ENCODE data around the gene SEC23A. TPM values are rescaled to one million over a fixed set of nuclear protein-coding genes. Genes with fewer than 3 reads are reported as not detected.
"Not testable (repeated sequence)": the region's sequence is repeated elsewhere in the genome, so short reads cannot be mapped to it uniquely, and the experiment has no call there.

SEC23A gene
- total RNA-seq, 1 experiment from 2014 or later: 62.9 TPM

DNA sequence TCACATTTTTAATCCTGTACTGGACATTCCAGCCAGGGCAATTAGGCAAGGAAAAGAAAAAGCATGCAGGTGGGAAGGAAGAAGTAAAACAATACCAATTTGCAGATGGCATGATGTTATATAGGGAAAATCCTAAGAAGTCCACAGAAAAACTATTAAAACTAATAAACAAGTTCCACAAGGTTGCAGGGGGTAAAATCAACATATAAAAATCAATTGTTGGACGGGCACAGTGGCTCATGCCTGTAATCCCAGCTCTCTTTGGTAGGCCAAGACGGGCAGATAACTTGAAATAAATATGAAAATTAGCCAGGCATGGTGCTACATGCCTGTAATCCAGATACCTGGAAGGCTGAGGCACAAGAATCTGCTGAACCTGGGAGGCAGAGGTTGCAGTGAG is 31.9 kb downstream of the SEC23A start (continued):
- TF ChIP-seq ZNF396 (CRISPR knock-in tag; IDR thresholded peaks at IDR 0.05; ENCODE audit: borderline replicate concordance) (no peak), ZMAT4 (CRISPR knock-in tag; IDR thresholded peaks at IDR 0.05) (no peak), CBFB (CRISPR knock-in tag; IDR thresholded peaks at IDR 0.05; ENCODE audit: low read depth) (no peak), NR1H2 (CRISPR knock-in tag; IDR thresholded peaks at IDR 0.05) (no peak)
- TF ChIP-seq, protein P1, sequence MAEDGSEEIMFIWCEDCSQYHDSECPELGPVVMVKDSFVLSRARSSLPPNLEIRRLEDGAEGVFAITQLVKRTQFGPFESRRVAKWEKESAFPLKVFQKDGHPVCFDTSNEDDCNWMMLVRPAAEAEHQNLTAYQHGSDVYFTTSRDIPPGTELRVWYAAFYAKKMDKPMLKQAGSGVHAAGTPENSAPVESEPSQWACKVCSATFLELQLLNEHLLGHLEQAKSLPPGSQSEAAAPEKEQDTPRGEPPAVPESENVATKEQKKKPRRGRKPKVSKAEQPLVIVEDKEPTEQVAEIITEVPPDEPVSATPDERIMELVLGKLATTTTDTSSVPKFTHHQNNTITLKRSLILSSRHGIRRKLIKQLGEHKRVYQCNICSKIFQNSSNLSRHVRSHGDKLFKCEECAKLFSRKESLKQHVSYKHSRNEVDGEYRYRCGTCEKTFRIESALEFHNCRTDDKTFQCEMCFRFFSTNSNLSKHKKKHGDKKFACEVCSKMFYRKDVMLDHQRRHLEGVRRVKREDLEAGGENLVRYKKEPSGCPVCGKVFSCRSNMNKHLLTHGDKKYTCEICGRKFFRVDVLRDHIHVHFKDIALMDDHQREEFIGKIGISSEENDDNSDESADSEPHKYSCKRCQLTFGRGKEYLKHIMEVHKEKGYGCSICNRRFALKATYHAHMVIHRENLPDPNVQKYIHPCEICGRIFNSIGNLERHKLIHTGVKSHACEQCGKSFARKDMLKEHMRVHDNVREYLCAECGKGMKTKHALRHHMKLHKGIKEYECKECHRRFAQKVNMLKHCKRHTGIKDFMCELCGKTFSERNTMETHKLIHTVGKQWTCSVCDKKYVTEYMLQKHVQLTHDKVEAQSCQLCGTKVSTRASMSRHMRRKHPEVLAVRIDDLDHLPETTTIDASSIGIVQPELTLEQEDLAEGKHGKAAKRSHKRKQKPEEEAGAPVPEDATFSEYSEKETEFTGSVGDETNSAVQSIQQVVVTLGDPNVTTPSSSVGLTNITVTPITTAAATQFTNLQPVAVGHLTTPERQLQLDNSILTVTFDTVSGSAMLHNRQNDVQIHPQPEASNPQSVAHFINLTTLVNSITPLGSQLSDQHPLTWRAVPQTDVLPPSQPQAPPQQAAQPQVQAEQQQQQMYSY (CRISPR knock-in tag; IDR thresholded peaks at IDR 0.05): no peak

- CTCF ChIA-PET: no interaction called here
- H3K4me3 Mint-ChIP-seq: no peak overlapping the region
- no peaks in the 10 kb centered on the region for H3K9me3 Mint-ChIP-seq
- no peaks in the 10 kb centered on the region for H3K4me1 Mint-ChIP-seq
- DNase-seq (ENCODE audit: low spot score): no peak
- TF ChIP-seq ZBTB43 (CRISPR knock-in tag; IDR thresholded peaks at IDR 0.05): no peak
- TF ChIP-seq, protein P2, sequence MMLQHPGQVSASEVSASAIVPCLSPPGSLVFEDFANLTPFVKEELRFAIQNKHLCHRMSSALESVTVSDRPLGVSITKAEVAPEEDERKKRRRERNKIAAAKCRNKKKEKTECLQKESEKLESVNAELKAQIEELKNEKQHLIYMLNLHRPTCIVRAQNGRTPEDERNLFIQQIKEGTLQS (CRISPR knock-in tag; conservative IDR thresholded peaks at IDR 0.05): no peak
- no peak for ATAC-seq
- no peak overlapping the region for H3K27ac Mint-ChIP-seq
- peaks cover 46% of the 10 kb centered on the region for H3K36me3 Mint-ChIP-seq
- POLR2A ChIA-PET: no interaction called here
- no peaks in the 10 kb centered on the region for H3K27me3 Mint-ChIP-seq (ENCODE audit: low read depth)
Observed at GRCh38 chr14:39069923-39070322, 33.1 kb downstream of the SEC23A start.

- not testable (repeated sequence) for ATAC-seq
Observed at GRCh38 chr14:39069169-39069805, 33.7 kb downstream of the SEC23A start.

DNA sequence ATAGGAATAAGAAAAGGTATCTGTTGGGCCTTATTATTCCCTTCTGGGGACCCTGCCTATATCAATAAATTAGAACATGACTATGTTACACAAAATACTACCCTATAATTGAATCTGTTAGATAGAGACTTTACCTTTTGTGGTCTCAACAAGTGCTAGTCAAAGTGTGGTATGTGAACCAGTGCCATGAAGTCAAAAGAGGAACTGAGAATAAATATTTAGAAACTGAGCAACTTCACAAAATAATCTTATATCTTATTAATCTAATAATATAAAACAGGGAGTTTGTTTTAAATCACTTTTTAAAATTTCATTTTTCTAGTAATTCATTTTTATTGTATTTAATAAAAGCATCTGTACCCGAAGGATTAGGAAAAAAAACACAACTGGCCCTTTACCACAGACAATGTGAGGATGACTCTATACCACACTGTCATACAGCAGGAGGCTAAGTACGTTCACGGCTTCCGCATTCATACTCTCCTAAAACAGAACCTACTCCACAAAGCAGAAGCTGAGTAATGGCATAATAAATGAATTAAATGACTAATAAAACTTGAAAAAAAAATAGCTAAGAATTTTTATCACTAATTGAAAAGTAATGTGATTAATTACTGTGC is 42.1 kb downstream of the SEC23A start:
- H3K9me3 Mint-ChIP-seq: peaks cover 26% of the 10 kb centered on the region
- DNase-seq (ENCODE audit: low spot score) (no peak), ATAC-seq (no peak)
- no peak overlapping the region for H3K27ac Mint-ChIP-seq
- CTCF ChIA-PET: no interaction called here
- H3K4me3 Mint-ChIP-seq: no peak overlapping the region
- peaks cover 79% of the 10 kb centered on the region for H3K36me3 Mint-ChIP-seq
- POLR2A ChIA-PET: no interaction called here
- H3K4me1 Mint-ChIP-seq: no peaks in the 10 kb centered on the region
- H3K27me3 Mint-ChIP-seq (ENCODE audit: low read depth): no peaks in the 10 kb centered on the region
- no peak for TF ChIP-seq ZNF232 (CRISPR knock-in tag; IDR thresholded peaks at IDR 0.05)
- TF ChIP-seq, protein P3, sequence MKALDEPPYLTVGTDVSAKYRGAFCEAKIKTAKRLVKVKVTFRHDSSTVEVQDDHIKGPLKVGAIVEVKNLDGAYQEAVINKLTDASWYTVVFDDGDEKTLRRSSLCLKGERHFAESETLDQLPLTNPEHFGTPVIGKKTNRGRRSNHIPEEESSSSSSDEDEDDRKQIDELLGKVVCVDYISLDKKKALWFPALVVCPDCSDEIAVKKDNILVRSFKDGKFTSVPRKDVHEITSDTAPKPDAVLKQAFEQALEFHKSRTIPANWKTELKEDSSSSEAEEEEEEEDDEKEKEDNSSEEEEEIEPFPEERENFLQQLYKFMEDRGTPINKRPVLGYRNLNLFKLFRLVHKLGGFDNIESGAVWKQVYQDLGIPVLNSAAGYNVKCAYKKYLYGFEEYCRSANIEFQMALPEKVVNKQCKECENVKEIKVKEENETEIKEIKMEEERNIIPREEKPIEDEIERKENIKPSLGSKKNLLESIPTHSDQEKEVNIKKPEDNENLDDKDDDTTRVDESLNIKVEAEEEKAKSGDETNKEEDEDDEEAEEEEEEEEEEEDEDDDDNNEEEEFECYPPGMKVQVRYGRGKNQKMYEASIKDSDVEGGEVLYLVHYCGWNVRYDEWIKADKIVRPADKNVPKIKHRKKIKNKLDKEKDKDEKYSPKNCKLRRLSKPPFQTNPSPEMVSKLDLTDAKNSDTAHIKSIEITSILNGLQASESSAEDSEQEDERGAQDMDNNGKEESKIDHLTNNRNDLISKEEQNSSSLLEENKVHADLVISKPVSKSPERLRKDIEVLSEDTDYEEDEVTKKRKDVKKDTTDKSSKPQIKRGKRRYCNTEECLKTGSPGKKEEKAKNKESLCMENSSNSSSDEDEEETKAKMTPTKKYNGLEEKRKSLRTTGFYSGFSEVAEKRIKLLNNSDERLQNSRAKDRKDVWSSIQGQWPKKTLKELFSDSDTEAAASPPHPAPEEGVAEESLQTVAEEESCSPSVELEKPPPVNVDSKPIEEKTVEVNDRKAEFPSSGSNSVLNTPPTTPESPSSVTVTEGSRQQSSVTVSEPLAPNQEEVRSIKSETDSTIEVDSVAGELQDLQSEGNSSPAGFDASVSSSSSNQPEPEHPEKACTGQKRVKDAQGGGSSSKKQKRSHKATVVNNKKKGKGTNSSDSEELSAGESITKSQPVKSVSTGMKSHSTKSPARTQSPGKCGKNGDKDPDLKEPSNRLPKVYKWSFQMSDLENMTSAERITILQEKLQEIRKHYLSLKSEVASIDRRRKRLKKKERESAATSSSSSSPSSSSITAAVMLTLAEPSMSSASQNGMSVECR (CRISPR knock-in tag; IDR thresholded peaks at IDR 0.05; ENCODE audit: borderline replicate concordance): no peak
- TF ChIP-seq, protein P4, sequence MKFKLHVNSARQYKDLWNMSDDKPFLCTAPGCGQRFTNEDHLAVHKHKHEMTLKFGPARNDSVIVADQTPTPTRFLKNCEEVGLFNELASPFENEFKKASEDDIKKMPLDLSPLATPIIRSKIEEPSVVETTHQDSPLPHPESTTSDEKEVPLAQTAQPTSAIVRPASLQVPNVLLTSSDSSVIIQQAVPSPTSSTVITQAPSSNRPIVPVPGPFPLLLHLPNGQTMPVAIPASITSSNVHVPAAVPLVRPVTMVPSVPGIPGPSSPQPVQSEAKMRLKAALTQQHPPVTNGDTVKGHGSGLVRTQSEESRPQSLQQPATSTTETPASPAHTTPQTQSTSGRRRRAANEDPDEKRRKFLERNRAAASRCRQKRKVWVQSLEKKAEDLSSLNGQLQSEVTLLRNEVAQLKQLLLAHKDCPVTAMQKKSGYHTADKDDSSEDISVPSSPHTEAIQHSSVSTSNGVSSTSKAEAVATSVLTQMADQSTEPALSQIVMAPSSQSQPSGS (CRISPR knock-in tag; IDR thresholded peaks at IDR 0.05; ENCODE audit: borderline replicate concordance, low read depth): no peak
- no peak for TF ChIP-seq FOXP1 (CRISPR knock-in tag; IDR thresholded peaks at IDR 0.05; ENCODE audit: borderline replicate concordance)
- TF ChIP-seq, protein P5, sequence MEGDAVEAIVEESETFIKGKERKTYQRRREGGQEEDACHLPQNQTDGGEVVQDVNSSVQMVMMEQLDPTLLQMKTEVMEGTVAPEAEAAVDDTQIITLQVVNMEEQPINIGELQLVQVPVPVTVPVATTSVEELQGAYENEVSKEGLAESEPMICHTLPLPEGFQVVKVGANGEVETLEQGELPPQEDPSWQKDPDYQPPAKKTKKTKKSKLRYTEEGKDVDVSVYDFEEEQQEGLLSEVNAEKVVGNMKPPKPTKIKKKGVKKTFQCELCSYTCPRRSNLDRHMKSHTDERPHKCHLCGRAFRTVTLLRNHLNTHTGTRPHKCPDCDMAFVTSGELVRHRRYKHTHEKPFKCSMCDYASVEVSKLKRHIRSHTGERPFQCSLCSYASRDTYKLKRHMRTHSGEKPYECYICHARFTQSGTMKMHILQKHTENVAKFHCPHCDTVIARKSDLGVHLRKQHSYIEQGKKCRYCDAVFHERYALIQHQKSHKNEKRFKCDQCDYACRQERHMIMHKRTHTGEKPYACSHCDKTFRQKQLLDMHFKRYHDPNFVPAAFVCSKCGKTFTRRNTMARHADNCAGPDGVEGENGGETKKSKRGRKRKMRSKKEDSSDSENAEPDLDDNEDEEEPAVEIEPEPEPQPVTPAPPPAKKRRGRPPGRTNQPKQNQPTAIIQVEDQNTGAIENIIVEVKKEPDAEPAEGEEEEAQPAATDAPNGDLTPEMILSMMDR (IDR thresholded peaks at IDR 0.05): no peak
- TF ChIP-seq KAT7 (CRISPR knock-in tag; IDR thresholded peaks at IDR 0.05; ENCODE audit: borderline replicate concordance): no peak
- no peak for TF ChIP-seq NR2C2 (CRISPR knock-in tag; IDR thresholded peaks at IDR 0.05)
- TF ChIP-seq, protein P2 (CRISPR knock-in tag; conservative IDR thresholded peaks at IDR 0.05): no peak

More at GRCh38 chr14:39069169-39069805, 33.7 kb downstream of the SEC23A start:
- H3K9me3 Mint-ChIP-seq; H3K27ac Mint-ChIP-seq; H3K27me3 Mint-ChIP-seq (ENCODE audit: low read depth); CTCF ChIA-PET; POLR2A ChIA-PET; DNase-seq (ENCODE audit: low spot score); H3K4me3 Mint-ChIP-seq; H3K4me1 Mint-ChIP-seq: not testable (repeated sequence)
- peaks cover 48% of the 10 kb centered on the region for H3K36me3 Mint-ChIP-seq

Measured in WTC11 (cell line).